Glomerular visceral epithelial cell (primary cell): ENCODE results near the gene WBP2.

Experiments
- DNase-seq: peaks from one replicate; pipeline ENCODE4 v3.0.0-alpha.2; 2016; ENCODE audit errors: extremely low spot score

Gene WBP2

DNA sequence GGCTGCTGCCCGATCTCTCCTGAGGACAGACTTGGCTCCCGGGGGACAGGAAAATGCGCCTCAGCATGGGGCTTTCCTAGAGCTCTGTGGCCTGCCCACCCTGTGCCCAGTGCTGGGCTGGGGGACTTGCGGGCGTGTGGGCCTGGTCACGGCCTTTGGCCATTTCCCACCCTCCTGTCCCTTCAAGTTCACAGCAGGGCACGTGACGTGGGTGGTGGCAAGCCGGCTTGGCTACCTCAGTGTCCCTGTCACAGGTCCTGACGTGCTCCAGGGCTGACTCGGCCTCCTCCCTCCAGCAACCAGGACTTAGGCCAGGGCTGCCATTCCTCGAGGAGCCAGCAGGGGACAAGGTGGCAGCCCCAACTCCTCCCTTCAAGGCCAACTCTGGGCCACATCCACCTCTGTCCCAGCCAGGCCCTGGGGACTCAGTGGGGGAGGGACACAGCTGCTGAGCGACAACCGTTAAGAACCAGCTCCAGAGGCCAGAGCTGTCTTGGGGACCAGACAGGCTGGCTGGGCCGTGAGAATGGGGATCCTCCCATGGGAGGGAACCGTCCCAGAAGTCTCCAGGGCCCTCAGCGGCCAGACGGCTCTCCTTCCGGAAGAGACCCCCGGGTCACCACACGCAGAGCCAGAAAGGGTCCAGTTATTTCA is 9.9 kb downstream of the WBP2 start:
- peak; percentile 74 for DNase-seq

DNA sequence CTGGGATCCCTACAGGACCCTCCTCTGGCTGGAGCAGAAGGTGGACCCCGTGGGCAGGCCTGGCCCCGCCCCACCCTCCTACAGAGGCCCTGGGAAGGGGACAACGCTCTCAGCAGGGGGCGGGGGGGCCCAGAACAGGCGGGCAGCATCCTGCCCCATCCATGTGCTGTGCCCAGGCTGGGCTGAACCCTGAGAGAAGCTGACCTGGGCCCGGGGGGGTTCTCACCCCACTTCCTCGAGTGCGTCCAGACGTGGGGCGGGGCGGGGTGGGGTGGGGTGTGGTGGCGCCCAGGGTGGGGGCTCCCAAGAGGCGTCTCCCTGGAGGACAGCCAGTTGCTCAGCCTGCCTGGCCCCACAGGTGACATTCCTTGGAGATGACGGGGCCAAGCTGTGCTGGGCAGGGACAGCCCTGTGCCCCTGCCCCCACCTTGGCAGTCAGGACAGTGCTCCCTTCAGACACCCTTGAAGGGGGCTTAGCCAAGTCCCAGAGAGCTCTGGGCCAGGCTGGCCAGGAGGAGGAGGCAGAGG is 10.5 kb downstream of the WBP2 start:
- DNase-seq = peak; percentile 64

DNA sequence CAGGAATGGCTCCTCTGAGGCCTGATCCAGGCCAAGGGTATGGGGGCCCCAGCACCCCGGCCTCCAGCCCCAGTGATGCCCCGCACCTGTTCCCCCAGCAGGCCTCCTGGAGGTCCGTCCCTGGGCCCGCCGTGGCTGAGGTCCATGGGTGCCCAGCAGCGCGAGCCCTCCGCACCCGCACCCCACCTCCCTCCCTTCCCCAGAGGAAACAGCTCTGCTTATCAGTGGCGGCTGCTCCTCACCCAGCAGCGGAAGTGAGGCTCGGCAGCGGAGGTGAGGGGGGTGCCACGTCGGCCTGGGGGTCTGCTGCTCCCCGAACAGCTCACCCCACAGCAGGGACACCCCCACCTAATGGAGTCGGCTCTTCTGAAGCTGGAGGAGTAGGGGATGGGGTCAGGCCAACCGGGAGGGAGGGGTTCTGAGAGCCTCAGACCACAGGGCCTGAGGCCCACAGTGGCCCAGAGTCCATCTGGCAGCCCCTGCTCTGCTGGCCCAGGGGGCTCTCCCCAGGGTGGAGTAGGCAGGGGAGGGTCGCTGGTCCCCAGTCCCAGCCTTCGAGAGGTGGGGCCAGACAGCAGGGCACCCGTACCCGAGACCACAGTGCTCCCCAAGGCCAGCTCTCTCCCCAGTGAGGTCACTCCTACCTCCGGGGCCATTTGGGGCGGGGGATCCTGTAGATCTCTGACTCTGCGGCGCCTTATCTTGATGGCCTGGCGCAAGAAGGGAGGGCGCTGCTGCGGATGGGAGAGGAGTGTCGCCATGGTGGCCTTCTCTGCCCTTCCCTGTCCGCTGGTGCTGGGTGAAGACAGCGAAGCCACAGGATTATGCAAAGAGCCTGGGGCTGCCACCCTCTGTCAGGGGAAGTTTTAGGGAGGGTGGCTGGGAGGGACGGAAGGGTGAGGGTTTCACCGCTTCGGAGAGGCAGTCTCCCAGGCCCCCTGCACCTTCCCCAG is 11.3 kb downstream of the WBP2 start, which contains the start of gene UNC13D:
UNC13D (minus strand) TSS at position 828 of the 953 bp plus-strand sequence; CDS start at position 761, 67 bp downstream.
- DNase-seq = no peak

DNA sequence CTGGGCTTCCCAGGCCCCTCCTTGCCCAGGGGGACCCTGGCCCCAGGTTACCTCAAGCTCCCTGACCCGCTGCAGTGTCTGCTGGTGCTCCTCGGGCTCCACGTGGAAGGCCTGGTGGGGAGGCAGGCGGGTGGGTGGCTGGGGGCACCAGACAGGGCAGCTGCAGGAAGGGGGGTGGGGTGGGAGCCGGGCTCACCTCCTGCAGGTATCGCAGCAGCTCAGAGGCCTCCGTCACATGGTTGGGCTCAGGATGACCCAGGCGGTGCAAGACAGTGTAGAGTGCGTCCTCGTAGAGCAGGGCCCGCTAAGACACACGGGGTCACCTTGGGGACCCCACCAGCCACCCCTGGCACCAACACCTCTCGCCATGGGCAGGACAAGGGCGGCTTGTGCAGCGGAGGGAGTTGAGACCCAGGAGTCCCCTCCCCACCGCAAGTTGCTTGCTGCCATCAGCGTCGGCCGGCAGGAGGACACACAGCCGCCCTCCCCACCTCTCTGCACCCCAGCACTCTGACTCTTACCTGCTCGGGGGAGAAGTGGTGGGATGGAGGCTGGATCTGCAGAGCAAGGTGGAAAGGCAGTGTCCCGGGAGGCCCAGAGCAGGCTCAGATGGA is 12.1 kb downstream of the WBP2 start:
- DNase-seq = no peak

DNA sequence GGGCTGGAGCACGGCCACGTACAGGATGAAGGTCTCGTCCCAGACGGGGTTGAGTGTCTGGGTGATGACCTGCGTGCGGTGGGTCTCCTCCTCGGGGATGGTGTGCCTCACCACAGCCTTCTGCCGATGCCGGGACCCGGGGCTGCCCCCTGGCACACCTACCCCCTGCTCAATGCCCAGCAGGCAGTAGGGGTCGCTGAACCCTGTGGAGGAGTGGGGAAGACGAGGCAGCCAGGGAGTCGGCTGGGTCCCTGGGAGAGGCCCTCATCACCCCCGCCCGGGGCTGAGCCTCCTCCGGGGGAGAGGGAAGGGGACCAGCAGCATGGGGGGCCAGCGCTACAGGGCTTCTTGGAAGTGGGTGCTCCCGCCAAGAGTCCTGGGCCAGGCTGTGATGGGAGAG is 12.7 kb downstream of the WBP2 start:
- DNase-seq = no peak

DNA sequence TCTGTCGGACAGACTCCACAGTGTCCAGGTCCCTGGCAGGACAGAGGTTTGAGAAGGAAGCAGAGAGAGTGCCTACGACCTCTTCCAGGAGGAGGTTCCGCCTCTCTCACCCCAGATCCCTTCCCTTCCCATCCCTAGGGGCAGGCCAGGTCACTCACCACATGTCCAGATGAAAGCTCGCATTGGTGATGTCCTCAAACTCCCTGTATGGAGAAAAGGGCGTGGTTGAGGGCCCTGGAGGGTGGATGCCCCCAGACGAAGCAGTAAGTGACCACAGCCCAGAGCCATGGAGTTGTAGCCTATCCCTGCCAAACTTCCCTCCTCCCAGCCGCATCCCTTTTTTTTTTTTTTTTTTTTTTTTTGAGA is 14.4 kb downstream of the WBP2 start:
- DNase-seq = no peak

DNA sequence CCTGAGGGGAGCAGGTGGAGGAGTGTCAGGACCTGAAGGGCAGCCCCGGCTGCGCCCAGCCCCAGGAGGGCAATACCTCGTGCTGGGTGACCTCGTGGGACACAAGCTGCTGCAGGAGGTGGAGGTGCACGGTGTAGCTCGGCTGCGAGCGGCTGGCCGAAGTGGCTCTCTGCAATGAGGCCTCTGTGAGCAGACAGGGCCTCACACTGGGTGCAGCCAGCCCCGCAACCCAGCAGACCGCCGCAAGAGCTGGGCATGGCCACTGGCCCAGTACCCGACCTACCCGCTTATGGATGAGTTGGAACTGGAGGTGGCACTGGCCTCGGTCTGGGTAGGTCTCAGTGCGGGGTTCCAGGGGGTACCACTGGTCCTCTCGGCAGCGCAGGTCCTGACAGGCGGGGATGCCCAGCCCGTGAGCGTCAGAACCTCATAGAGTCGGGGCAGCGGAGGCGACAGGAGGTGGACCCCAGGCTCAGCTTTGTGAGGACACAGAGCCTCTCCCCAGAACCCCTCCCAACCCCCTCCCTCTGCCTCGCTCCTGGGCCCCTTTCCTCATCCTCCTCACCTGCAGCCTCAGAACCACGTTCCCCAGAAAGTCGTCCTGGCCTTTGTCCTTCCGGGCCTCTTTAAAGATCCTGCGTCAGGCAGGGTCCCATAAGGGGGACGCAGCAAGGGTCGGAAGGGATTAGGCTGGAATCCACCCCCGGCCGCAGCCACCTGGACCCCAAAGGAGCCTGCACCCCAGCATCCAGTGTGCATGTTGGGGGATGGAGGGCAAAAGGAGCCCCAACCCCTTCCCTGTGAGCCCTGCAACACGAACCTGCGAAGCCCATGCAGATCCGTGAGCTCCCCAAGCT is 15.0 kb downstream of the WBP2 start:
- no peak for DNase-seq

DNA sequence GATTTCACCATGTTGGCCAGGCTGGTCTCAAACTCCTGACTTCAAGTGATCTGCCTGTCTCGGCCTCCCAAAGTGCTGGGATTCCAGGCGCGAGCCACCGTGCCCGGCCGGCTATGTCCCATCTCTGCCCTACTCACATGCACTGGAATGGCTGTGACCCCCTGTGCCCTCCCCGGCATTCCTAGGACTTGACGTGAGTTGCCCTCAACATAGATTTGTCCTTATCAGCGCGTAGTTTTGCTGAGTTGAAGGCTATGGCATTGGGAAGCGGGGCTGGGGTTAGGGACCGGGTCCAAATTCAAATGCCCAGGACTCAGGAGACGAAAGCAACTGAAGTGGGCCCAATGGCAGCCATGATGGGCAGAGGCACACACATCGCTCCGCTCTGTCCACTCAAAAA is 16.7 kb downstream of the WBP2 start:
- DNase-seq = no peak

DNA sequence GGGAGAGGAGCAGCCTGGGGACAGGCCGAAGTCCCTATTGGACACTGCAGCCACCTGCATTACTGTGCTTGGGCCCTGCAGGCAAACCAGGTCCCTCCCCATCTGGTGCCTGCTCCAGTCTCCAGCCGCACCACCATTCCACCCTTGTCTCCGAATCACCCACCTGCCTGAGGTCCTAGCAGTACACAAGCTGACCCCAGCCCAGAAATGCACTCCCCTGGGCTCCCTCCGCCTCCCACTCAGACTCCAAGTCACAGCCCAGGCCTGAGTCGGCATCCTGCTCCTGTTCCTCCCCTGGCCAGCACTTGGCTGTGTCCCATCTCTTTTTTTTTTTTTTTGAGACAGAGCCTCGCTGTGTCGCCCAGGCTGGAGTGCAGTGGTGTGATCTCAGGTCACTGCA is 17.2 kb downstream of the WBP2 start:
- DNase-seq = no peak

DNA sequence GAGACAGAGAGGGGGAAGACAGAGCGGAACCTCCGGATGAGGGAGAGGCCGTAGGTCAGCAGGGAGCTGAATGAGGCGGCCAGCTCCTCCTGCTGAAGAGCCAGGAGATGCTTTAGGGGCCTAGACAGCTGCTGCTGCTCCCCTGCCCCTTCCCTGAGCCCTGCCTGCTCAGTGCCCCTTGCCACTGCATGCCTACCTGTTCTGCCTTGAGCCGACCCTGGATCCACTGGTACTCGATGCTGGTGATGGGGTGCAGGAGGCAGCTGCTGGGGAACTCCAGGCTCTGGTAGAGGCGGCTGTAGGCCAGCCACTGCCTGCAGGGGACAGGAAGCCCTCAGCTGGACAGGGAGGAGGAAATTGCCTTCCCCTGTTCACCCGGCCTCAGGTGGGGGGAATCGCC is 18.5 kb downstream of the WBP2 start:
- DNase-seq = no peak

DNA sequence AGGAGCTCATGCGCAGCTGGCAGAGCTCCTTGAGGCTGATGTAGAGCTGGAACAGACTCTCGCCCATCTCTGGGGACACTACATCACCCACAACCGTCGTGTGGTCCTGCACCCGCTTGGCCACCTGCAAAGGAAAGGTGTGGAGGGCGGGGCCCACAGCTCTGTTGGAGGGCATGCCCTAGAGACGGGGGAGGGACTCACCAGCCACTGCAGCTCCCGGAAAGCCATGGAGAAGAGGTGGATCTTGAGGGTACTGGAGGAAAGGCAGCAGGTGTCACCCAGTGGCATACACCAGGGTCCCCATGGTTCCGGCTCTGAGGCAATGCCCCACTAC is 19.5 kb downstream of the WBP2 start:
- DNase-seq = no peak

DNA sequence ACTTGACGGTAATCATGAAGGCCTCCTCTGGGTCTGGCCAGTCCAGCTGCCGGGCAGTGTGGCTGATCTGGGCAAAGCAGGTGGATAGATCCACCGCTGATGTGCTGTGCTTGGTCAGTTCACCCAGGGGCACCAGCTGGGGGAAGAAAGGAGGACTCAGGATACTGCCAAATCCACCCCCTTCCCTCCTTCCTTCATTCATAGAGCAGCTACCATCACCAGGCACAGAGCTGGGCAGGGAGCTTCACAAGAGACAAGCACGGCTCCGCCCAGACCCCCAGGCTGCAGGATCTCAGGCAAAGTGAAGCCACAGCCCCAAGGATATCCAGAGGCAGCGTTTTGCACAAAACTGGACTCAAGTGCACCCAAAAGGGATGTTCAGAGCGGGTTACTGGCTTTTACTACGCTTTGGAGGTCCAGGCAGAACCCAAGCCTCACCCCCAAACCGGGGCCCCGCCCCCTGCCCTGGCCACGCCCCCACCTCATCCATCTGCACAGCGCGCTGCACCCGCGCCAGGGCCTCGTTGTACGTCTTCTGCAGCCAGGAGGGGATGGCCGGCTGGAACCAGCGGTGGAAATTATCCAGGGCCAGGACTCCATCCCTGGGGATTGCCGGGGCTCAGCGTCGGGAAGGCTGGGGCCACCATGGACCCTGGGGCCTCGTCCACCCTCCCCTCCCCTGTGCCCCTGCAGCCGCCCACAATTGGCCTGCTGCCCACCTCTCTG is 20.0 kb downstream of the WBP2 start:
- DNase-seq = no peak

DNA sequence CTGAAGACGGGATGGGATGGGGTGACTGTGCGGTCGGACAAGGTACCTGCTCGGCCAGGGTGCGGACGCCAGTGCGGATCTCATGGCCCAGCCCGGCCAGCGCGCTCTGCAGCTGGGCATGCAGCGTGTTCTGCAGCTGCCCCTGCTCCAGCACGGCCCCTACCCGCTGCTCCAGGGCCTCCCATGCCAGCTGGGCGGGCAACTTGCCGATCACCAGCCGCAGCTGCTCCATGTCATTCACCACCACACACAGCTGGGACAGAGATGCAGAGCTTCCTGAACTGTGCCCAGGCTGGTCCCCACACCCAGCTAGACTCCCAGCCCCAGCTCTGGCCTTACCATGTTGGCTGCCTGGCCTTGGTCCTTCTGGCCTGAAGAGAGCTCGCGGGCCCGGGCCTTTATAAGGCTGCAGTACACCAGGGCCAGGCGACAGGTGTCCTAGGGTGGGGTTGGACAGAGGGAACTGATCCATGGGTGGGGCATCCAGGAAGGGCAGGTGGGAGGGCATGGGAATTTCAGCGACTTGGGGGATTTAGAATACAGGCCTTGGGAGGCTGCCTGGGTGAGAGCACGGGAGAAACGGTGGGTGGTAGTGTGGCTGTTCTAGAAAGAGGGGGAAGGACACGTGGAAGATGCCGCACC is 20.7 kb downstream of the WBP2 start:
- no peak for DNase-seq

DNA sequence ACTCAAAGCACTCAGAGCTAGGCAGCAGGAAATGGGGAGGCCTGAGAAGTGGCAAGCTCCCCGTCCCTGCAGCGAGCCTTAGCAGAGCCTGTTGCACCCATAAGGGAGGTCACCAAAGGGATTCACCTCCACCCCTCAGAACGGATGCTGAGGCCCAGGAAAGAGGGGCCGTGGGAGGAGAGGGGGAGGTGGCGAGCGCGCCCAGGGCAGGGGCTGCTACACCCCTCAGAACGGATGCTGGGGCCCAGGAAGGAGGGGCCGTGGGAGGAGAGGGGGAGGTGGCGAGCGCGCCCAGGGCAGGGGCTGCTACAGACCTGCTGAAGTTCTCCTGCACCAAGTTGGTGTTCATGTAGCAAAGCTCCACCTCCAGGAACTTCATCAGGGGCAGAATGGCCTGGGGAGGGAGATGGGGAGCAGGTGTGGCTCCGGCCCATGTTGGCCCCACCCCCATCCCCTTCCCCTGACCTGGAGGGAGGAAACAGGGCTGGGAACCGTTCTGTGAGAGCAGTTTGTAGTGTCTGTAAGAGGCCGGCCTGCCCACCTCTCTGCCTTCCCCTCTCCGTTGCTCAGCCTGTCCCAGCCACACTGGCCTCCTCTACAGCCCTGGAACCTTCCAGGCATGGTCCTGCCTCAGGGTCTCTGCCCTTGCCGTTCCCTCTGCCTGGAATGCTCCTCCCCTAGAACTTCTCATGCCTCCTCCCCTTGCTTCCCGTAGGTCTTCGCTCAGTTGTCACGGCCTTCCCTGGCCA is 22.3 kb downstream of the WBP2 start:
- no peak for DNase-seq

DNA sequence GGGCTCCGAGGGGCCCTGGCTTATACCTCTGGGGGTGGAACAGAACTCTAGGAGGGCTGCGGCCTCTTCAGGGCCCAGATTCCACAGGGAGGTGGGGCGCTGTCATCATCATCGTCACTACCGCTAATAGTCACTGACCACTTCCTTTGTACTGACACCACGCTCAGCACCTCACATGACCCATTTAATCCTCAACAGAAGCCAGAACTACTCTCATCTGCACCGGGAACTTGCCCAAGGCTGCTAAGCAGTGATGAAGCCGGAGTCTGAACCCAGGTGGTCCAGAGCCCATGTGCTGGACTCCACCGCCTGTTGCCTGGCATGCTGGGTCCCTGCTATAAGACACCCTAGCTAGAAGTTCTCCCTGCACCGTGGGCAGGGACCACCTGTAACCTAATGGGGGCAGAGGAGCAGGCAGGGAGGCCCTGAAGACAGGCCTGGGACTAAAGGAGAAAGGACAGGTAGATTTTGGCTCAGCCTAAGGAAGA is 22.9 kb downstream of the WBP2 start:
- peak; percentile 78 for DNase-seq

DNA sequence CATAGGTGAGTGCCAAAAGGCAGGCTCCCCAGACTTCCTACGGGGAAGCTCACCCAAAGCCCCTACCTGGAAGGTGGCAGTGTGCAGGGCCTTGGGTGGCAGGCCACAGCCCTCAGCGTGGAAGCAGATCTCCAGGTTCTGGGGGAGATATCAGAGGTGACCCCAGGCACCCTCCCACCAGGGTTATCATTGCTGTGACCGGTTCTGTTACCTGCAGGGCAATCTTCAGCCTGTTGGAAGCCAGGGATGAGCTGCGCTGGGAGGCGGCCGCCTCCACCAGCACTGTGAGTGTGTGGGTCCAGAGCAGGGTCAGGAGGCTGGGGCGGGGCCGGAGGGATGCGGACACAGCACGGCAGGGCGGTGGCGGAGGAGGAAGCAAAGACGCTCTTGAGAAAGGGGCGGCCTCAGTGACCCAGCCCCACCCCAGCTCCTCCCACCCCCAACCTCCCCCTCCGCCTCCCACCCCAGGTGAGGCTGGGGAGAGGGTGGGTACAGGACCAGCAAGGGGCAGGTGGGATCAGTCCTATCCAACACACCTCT is 24.0 kb downstream of the WBP2 start:
- no peak for DNase-seq

DNA sequence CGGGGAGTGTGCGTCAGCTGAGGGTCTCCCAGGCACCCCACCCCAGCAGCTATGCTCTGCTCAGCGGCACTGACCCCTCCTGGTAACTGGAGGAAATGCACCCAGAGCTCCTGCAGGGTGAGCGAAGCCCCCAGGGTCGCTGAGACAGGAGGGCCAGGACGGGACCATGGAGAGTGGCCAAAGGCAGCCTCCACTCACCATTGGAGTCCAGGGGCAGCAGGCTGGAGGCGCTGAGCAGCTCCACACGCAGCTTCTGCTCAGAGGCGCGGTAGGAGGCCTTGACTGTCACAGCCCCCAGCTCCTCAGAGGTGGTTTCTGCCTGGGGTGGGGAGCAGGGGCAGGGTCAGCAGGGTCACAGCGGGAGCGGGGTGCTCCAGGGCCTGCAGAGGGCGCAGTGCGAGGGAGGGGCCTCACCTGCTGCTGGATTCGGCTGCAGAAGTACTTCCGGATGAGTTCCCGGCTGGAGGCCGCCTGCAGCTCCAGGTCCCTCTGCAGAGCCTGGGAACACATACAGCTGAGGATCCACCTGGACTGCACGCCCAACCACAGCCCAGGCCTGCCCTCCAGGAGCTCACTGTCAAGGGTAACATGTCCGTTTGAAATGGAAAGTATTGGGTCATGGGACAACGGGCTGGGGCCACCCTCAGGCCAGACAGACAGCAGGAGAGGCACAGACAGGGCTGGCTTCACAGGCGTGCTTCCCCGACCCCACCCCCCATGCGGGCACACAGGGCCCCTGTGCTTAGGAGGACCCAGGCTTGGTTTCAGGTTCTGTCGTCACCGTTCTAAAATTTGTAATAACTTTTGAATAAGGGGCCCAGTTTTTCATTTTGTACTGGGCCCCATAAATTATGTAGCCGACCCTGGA is 24.7 kb downstream of the WBP2 start:
- no peak for DNase-seq

DNA sequence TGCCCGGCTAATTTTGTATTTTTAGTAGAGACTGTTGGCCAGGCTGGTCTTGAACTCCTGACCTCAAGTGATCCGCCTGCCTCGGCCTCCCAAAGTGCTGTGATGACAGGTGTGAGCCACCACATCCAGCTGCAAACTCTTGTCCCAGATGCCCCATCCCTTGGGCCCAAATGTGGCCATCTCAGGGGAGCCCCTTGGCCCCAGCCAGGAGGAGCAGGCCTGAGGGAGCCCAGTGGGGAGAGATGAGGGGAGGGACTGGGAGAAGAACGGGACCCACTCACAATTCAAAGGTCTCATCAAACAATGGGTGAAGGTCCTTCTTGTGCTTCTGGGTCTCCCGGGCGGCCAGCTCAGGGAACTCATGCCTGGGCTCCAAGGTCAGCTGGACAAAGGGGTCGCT is 25.4 kb downstream of the WBP2 start:
- no peak for DNase-seq
